Activated CD4-positive, alpha-beta T cell treated with anti-CD3 and anti-CD28 coated beads for 36 hours (primary cell): ENCODE results near the gene SHISA8. TPM values are rescaled to one million over a fixed set of nuclear protein-coding genes. Genes with fewer than 3 reads are reported as not detected.

ENCODE experiments used
- microRNA-seq: library from miRNA; unstranded; fragments of <30 nt; microRNA quantifications from one replicate; pipeline ENCODE4 v1.2.0, GENCODE V29; 2021; ENCODE audit warnings: borderline replicate concordance
- total RNA-seq, 2 experiments: library from RNA; stranded (reverse); gene quantifications; one replicate each; pipeline ENCODE4 v1.2.3, GENCODE V29; 2021

The SHISA8 gene
- total RNA-seq, 2 experiments from 2014 or later = 1.4 to 1.9 TPM

Small RNAs within 50 kb of the gene (microRNA-seq; reads per million reads assigned to microRNA genes)
- gene MIR33A = 273 reads per million, percentile 74 among the genes with 10 or more reads in this experiment

Other genes with a start within 250 kb of the SHISA8 start
- 100 to 1,000 TPM; 275 to 281 TPM for gene SNU13, start 226.2 kb downstream of the SHISA8 start, total RNA-seq
- 10 to 100 TPM; 31.5 to 36.8 TPM for gene MEI1, start 215.6 kb downstream of the SHISA8 start, total RNA-seq
- gene CCDC134, start 114.4 kb downstream of the SHISA8 start, total RNA-seq = 10 to 100 TPM; 14.7 to 15.2 TPM
- gene SREBF2, start 82.0 kb downstream of the SHISA8 start, total RNA-seq = 100 to 1,000 TPM; 101 to 105 TPM
- gene TNFRSF13C, start 11.7 kb upstream of the SHISA8 start, total RNA-seq = 1 to 10 TPM; 2.2 to 3.0 TPM
- 10 to 100 TPM; 65.2 to 82.1 TPM for gene CENPM, start 32.1 kb upstream of the SHISA8 start, total RNA-seq
- 1 to 10 TPM; 1.8 to 2.2 TPM for gene SEPTIN3, start 54.4 kb upstream of the SHISA8 start, total RNA-seq
- gene WBP2NL, start 83.7 kb upstream of the SHISA8 start, total RNA-seq = under 1 TPM; 0.30 to 0.54 TPM
- 10 to 100 TPM; 19.7 to 20.0 TPM for gene NAGA, start 155.7 kb upstream of the SHISA8 start, total RNA-seq
- gene PHETA2, start 159.2 kb upstream of the SHISA8 start, total RNA-seq = 1 to 10 TPM; 1.4 to 2.3 TPM
- 10 to 100 TPM; 17.2 to 45.4 TPM for gene SMDT1, start 164.6 kb upstream of the SHISA8 start, total RNA-seq
- gene NDUFA6, start 175.7 kb upstream of the SHISA8 start, total RNA-seq = 100 to 1,000 TPM; 123 to 144 TPM
- 1 to 10 TPM; 2.8 to 3.1 TPM for gene CYP2D6, start 215.7 kb upstream of the SHISA8 start, total RNA-seq